HFF-Myc (cell line): ENCODE data around the gene GRAP2.

Experiments
- DNase-seq: peaks from one replicate; pipeline ENCODE4 v3.0.0-alpha.2; 2011; ENCODE audit warnings: low read depth; ENCODE audit errors: extremely low read depth
- H3K4me3 ChIP-seq: replicated peaks from 2 replicates; pipeline ENCODE4 v1.5.1; 2011; ENCODE audit warnings: low read depth, mild to moderate bottlenecking, control low read depth, low read length
- TF ChIP-seq, protein P1 (sequence below): IDR thresholded peaks from 2 replicates; pipeline ENCODE4 v1.5.1; 2012; ENCODE audit warnings: mild to moderate bottlenecking, low read depth, low read length, control low read depth; ENCODE audit errors: missing control alignments

GRAP2 gene

DNA sequence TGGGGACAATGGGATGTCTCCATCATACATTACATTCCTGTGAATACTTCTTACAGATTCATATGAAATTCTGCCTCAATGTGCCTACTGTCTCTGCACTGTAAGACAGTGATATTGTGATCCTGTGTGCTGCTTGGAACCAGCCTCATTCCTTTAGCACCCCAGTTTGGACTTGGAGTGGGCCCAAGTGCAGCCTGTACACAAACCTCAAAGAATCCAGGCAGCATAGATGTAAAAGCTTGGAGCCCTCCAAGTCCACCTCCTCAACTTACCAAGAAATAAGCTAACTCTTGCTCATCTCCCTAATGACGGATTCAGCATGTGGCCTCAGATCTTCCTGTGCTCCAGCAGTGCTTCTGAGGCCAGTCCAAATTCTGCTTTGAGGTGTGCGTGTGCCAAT lies 24.4 kb downstream of the GRAP2 start:
- TF ChIP-seq, protein P1, sequence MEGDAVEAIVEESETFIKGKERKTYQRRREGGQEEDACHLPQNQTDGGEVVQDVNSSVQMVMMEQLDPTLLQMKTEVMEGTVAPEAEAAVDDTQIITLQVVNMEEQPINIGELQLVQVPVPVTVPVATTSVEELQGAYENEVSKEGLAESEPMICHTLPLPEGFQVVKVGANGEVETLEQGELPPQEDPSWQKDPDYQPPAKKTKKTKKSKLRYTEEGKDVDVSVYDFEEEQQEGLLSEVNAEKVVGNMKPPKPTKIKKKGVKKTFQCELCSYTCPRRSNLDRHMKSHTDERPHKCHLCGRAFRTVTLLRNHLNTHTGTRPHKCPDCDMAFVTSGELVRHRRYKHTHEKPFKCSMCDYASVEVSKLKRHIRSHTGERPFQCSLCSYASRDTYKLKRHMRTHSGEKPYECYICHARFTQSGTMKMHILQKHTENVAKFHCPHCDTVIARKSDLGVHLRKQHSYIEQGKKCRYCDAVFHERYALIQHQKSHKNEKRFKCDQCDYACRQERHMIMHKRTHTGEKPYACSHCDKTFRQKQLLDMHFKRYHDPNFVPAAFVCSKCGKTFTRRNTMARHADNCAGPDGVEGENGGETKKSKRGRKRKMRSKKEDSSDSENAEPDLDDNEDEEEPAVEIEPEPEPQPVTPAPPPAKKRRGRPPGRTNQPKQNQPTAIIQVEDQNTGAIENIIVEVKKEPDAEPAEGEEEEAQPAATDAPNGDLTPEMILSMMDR: no peak
- no peak for DNase-seq
- no peak overlapping the region for H3K4me3 ChIP-seq

DNA sequence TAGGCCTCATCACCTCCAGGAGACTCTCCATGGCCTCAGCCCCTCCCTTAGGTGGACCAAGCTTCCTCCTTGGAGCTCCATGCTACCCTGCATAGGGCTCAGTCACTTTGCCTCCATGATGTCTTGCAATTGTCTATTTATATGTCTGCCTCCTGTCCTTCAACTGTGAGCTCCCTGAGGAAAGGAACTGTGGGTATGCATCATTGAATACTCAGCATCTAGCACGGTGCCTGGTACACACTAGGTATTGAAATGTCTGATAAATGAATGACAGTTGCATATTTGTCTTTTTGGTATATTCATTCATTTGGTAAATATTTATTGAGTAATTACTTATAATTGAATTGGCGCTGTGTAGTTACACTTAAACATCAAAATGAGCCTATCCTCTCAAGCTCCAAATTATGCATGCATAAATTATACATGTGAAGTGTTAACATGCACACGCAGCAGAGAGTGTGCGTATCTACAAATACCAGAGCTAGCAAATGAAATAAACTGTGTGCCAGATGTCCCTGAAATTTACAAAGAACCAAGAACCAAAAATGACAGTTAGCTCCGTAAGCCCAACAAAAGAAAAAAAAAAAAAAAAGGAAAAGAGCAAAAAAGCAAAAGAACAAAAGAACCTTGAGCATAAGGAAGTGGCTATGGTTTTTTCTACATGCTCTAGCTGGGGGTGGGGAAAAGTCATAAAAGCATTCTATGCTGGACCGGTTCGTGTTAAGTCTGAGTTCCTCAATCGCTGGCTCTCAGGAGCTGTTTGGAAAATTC lies 25.2 kb downstream of the GRAP2 start:
- no peak for DNase-seq
- no peak overlapping the region for H3K4me3 ChIP-seq
- TF ChIP-seq, protein P1: no peak

DNA sequence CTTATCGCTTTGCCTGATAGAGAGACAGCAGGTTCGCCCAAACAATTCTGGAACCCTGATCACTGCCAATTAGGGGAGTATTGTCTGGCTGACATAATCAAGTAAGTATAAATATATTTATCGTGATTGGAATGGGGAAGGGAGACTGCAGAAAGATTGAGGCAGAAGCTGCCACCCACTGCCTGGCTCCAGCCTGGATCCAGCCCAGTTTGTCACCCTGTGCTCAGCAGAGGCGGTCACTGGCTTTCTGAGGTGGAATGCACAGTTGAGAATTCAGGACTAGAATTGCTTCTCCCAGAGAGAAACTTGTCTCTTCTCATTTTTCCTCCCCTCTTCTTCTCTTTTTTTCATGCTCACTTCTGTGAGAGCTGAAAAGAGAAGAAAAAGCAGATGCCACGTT lies 25.9 kb downstream of the GRAP2 start:
- no peak overlapping the region for H3K4me3 ChIP-seq
- no peak for DNase-seq
- TF ChIP-seq, protein P1: no peak

DNA sequence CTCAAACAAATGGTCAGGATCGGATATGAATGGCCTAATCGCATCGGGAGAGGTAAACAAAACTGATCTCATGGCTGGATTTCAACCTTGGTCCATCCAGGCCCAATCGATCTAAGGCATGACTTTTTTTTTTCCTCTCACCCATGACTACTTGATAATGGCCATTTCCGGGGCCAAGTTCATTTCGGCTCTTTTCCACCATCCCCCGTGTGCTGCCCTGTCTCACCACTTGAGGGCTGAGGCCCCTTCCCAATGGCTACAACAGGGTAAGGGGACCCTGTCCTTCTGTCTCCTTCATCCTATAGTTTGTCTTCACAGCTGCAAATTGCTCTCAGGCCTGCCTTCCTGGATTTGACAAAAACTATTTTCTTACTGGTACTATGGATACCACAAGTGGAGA lies 26.7 kb downstream of the GRAP2 start:
- TF ChIP-seq, protein P1: peak; percentile 9
- no peak for DNase-seq
- no peak overlapping the region for H3K4me3 ChIP-seq

DNA sequence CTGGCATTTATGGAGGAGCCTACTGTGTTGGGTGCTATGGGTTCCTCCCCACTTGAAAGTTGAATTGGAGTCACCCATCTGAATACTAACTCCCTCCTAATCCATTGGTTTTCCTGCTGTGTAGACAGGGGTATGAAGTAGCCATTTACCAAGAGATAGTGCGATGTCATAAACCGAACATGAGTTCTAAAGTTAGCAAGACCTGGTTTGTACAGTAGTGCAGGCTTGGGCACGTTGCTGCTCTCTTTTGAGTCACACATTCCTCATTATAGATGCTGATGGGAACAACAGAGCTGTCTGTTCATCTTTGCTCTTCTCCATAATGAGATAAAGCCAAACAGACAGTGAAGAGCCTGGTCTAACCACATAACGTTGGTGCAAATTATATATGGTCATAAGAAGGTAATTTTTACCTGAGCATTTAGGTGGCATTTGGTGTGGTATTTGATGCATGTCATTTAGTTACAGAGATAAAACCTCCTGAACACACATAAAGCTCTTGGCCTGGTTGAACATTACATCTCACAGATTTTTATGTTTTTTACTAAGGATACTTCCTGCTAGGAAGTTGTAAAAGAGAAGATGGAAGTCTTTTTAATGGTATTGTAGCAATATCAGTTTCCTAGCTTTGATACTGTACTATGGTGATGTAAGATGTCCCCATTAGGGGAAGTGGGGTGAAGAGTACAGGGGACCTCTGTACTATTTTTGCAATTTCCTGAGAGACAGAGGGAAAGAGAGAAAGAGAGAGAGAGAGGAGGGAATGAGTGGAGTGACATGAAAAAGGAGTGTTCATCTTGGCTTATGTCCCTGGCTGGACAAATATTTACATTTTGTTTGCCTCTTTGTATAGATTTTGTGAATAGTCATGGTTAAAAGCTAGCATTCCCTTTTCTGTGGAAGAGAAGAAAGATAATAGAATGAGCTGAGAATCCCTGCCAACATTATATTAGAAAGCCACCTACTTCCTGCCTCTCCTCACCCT lies 27.9 kb downstream of the GRAP2 start:
- TF ChIP-seq, protein P1: no peak
- H3K4me3 ChIP-seq: no peak overlapping the region
- no peak for DNase-seq

DNA sequence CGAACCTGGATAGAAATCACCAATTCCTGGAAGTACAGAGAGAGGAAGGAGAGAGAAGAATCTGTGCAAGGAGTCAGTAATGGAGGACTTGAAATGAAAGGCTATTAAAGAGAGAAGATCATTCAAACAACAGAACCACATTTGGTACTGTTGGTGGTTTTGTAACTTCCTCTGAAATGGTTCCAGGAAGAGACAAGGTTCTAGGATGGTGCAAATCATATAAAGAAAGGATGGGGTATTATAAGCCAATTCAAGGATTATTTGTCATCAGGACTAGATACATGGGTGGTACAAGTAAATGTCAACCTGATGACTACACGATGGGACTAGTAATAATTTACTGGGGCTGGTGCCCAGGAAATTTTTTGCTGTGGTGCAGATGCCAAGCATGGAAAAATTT lies 30.4 kb downstream of the GRAP2 start:
- no peak overlapping the region for H3K4me3 ChIP-seq
- TF ChIP-seq, protein P1: no peak
- no peak for DNase-seq
